ENCODE measurements around the gene SS18L1.

GRCh38 chr20:62172666-62173065, 29.1 kb downstream of the SS18L1 start:
- TF ChIP-seq CTCF (conservative IDR thresholded peaks at IDR 0.05; ENCODE audit: low read depth, low read length) (no peak), EZH2 (IDR thresholded peaks at IDR 0.05; ENCODE audit: borderline replicate concordance, low read depth, low read length, poor library complexity, severe bottlenecking) (no peak)

Data from A673 (cell line).